GM18520 (cell line): ENCODE measurements around the gene BRMS1.

ENCODE experiments used
- ATAC-seq: cut with Tn5 transposase; IDR thresholded peaks from one replicate; pipeline ENCODE4 v1.9.1; 2021; ENCODE audit not compliant: unreplicated experiment

Gene BRMS1

GRCh38 chr11:66287889-66288670 lies 56.8 kb downstream of the BRMS1 start:
- ATAC-seq = no peak
